ENCODE data around the gene SHANK3.

Gene SHANK3

DNA sequence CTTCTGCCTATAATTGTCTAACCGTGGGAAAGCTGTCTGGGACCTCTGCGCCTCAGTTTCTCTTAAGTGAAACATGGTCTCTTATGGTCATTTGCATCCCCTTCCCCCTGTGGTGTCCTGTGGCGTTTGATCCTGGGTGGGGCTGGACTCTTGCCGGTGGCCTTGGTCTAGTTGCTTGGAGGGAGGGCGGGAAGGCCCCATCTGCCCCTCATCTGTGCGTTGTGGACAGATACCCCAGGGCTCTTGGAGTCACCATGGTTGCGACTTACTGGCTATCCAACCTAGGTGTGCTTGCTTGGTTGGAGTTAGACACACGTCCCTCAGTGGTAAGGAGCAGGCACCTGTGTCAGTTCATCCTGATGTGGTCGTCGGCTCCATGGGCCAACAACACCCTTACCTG, 15.2 kb downstream of the SHANK3 start:
- Histone ChIP-seq H3K36me3 (ENCODE audit: insufficient read depth) (no peaks in the 10 kb centered on the region), H3K4me1 (ENCODE audit: low read depth, poor library complexity, severe bottlenecking) (no peaks in the 10 kb centered on the region), H3K4me3 (IDR thresholded peaks at IDR 0.05; ENCODE audit: insufficient read depth, low read depth, low read length) (no peak overlapping the region), H2AFZ (ENCODE audit: low read depth) (no peak overlapping the region), H3K27me3 (ENCODE audit: insufficient read depth, low read depth) (no peaks in the 10 kb centered on the region; the same call in 1 of the 2 replicates), H3K79me2 (ENCODE audit: insufficient read depth, low read depth) (no peaks in the 10 kb centered on the region), H4K20me1 (ENCODE audit: insufficient read depth) (no peaks in the 10 kb centered on the region), H3K9ac (no peak overlapping the region), H3K27ac (no peak overlapping the region), H3K4me2 (no peak overlapping the region)
- TF ChIP-seq, protein P1, sequence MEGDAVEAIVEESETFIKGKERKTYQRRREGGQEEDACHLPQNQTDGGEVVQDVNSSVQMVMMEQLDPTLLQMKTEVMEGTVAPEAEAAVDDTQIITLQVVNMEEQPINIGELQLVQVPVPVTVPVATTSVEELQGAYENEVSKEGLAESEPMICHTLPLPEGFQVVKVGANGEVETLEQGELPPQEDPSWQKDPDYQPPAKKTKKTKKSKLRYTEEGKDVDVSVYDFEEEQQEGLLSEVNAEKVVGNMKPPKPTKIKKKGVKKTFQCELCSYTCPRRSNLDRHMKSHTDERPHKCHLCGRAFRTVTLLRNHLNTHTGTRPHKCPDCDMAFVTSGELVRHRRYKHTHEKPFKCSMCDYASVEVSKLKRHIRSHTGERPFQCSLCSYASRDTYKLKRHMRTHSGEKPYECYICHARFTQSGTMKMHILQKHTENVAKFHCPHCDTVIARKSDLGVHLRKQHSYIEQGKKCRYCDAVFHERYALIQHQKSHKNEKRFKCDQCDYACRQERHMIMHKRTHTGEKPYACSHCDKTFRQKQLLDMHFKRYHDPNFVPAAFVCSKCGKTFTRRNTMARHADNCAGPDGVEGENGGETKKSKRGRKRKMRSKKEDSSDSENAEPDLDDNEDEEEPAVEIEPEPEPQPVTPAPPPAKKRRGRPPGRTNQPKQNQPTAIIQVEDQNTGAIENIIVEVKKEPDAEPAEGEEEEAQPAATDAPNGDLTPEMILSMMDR (conservative IDR thresholded peaks at IDR 0.05; ENCODE audit: low read depth, low read length), result no peak

DNA sequence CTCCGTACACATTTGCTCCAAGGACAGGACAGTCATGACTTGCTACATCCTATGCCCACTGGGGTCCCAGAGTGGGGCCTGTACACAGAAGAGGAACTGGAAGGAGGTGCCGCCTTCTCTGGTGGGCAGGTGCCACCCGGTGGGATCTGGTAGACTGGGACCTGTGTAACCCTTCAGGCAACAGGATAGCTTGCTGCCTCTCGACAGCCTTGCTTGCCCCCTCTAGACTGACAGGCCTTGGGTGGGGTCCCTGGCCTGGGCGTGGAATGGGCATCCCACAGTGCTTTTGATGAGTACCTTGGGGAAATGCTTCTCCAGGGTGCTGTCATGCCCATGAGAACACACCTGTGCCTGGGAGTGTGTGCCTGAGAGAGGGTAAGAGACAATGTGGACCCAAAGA, 15.8 kb downstream of the SHANK3 start:
- TF ChIP-seq, protein P1 (conservative IDR thresholded peaks at IDR 0.05; ENCODE audit: low read depth, low read length), result no peak
- Histone ChIP-seq H3K4me2 (no peak overlapping the region), H3K79me2 (ENCODE audit: insufficient read depth, low read depth) (no peaks in the 10 kb centered on the region), H4K20me1 (ENCODE audit: insufficient read depth) (no peaks in the 10 kb centered on the region), H3K4me1 (ENCODE audit: low read depth, poor library complexity, severe bottlenecking) (peaks cover under 1% of the 10 kb centered on the region), H2AFZ (ENCODE audit: low read depth) (no peak overlapping the region), H3K4me3 (IDR thresholded peaks at IDR 0.05; ENCODE audit: insufficient read depth, low read depth, low read length) (no peak overlapping the region), H3K9ac (no peak overlapping the region), H3K27me3 (ENCODE audit: insufficient read depth, low read depth) (no peaks in the 10 kb centered on the region; the same call in 1 of the 2 replicates), H3K36me3 (ENCODE audit: insufficient read depth) (no peaks in the 10 kb centered on the region), H3K27ac (no peak overlapping the region)

DNA sequence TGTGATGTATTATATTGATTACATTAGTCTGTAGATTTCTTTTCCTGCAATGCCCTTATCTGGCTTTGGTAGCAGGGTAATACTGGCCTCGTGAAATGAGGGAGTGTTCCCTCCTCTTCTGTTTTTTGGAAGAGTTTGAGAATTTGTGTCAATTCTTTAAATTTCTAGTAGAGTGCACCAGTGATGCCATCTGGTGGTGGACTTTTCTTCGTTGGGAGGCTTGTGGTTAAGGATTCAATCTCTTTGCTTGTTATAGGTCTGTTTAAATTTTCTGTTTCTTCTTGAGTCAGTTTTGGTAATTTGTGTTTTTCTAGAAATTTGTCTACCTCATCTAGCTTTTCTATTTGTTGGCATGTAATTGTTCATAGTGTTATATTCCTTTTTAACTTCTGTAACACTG, 18.9 kb downstream of the SHANK3 start:
- TF ChIP-seq, protein P1 (conservative IDR thresholded peaks at IDR 0.05; ENCODE audit: low read depth, low read length), result peak; percentile 51
- Histone ChIP-seq H2AFZ (ENCODE audit: low read depth) (no peak overlapping the region), H3K9ac (no peak overlapping the region), H3K4me1 (ENCODE audit: low read depth, poor library complexity, severe bottlenecking) (peaks cover 8% of the 10 kb centered on the region), H3K4me2 (no peak overlapping the region), H3K79me2 (ENCODE audit: insufficient read depth, low read depth) (no peaks in the 10 kb centered on the region), H3K36me3 (ENCODE audit: insufficient read depth) (no peaks in the 10 kb centered on the region), H4K20me1 (ENCODE audit: insufficient read depth) (no peaks in the 10 kb centered on the region), H3K4me3 (IDR thresholded peaks at IDR 0.05; ENCODE audit: insufficient read depth, low read depth, low read length) (no peak overlapping the region), H3K27me3 (ENCODE audit: insufficient read depth, low read depth) (no peaks in the 10 kb centered on the region; the same call in 1 of the 2 replicates), H3K27ac (no peak overlapping the region)

DNA sequence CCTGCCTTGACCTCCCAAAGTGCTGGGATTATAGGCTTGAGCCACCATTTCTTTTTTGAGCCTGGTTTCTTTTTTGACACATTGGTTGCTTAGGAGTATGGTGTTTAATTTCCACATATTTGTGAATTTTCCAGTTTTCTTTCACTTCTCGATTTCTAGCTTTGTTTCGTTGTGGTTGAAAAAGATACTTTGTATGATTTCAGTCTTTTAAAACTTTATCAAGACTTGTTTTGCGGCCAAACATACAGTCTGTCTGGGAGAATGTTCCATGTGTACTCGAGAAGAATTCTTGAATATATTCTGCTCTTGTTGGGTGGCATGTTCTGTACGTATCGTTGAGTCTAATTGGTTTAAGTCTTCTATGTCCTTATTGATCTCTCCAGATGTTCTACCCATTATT, 20.8 kb downstream of the SHANK3 start:
- H4K20me1 ChIP-seq (ENCODE audit: insufficient read depth), result no peaks in the 10 kb centered on the region
- H3K36me3 ChIP-seq (ENCODE audit: insufficient read depth), result no peaks in the 10 kb centered on the region
- no peaks in the 10 kb centered on the region for H3K79me2 ChIP-seq (ENCODE audit: insufficient read depth, low read depth)
- H3K27me3 ChIP-seq (ENCODE audit: insufficient read depth, low read depth), result no peaks in the 10 kb centered on the region
- no peak overlapping the region for H2AFZ ChIP-seq (ENCODE audit: low read depth)
- no peak overlapping the region for H3K4me3 ChIP-seq (IDR thresholded peaks at IDR 0.05; ENCODE audit: insufficient read depth, low read depth, low read length)
- H3K27ac ChIP-seq, result no peak overlapping the region
- peaks cover 8% of the 10 kb centered on the region for H3K4me1 ChIP-seq (ENCODE audit: low read depth, poor library complexity, severe bottlenecking)
- H3K9ac ChIP-seq, result no peak overlapping the region
- H3K4me2 ChIP-seq, result no peak overlapping the region
- TF ChIP-seq, protein P1 (conservative IDR thresholded peaks at IDR 0.05; ENCODE audit: low read depth, low read length), result no peak
